HCT116 (cell line): Measurements from ENCODE around the gene TMEM123.

Source experiments
- CEBPB ChIP-seq: IDR thresholded peaks from 2 replicates; pipeline ENCODE4 v1.6.1; 2012; ENCODE audit warnings: low read depth
- CTCF ChIP-seq, 3 experiments: fragments of 200-600 bp in 1 of 3; sonication (generic) in 1 of 3; IDR thresholded peaks in 2 of 3; conservative IDR thresholded peaks in 1 of 3; 2 replicates each; pipeline ENCODE4 v1.5.1; 2012 to 2017; ENCODE audit warnings: low read depth in 2 of 3, low read length in 2 of 3, antibody characterized with exemption in 1 of 3, borderline replicate concordance in 1 of 3, control low read depth in 1 of 3, mild to moderate bottlenecking in 1 of 3, mixed read lengths in 1 of 3, mixed run types in 1 of 3, moderate library complexity in 1 of 3; ENCODE audit not compliant: insufficient read depth in 1 of 3
- EZH2 ChIP-seq: fragments of 200-600 bp; sonication (generic); IDR thresholded peaks from 2 replicates; pipeline ENCODE4 v1.6.1; 2017; ENCODE audit warnings: antibody characterized with exemption, mixed run types
- EZH2phosphoT487 ChIP-seq: fragments of 200-600 bp; IDR thresholded peaks from 2 replicates; pipeline ENCODE4 v1.6.1; 2018; ENCODE audit warnings: antibody characterized with exemption, borderline replicate concordance
- POLR2A ChIP-seq: IDR thresholded peaks from 2 replicates; pipeline ENCODE4 v1.7.0; 2011; ENCODE audit warnings: borderline replicate concordance; ENCODE audit not compliant: insufficient read depth, insufficient read length; ENCODE audit errors: extremely low read depth
- POLR2AphosphoS5 ChIP-seq: IDR thresholded peaks from 2 replicates; pipeline ENCODE4 v1.6.1; 2011; ENCODE audit warnings: mild to moderate bottlenecking, low read depth, low read length, moderate library complexity
- RAD21 ChIP-seq: IDR thresholded peaks from 2 replicates; pipeline ENCODE4 v1.6.1; 2012; ENCODE audit warnings: low read depth, mild to moderate bottlenecking
- TCF7L2 ChIP-seq: IDR thresholded peaks from 2 replicates; pipeline ENCODE4 v1.7.0; 2011; ENCODE audit warnings: borderline replicate concordance, inconsistent platforms; ENCODE audit not compliant: insufficient read depth, insufficient read length; ENCODE audit errors: extremely low read depth
- ZNF274 ChIP-seq: fragments of 200-500 bp; sonication (Bioruptor generic); IDR thresholded peaks from 2 replicates; pipeline ENCODE4 v1.6.1; 2014; ENCODE audit warnings: mild to moderate bottlenecking, low read depth, low read length, inconsistent platforms
- TF ChIP-seq, protein P1 (sequence below): IDR thresholded peaks from 2 replicates; pipeline ENCODE4 v1.6.1; 2012
- TF ChIP-seq, protein P2 (sequence below): IDR thresholded peaks from 2 replicates; pipeline ENCODE4 v1.6.1; 2012

DNA sequence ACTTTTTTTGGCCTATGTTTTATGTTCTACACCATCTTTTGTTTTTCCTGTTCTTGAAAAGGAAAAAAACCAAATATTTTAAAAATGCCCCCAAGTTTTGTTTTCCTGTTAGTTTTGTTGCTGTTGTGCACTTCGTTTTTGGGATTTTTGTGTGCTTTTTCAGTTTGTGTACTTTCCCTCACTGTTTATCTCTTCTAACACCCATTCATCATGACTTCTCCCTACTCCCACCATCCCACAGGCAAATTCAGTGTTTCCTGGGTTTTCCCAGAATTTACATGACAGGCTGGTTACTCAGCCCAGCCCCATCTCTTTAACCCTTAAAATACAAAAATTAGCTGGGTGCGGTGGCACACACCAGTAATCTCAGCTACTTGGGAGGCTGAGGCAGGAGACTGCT, 15.6 kb downstream of the TMEM123 start:
- TF ChIP-seq POLR2AphosphoS5: no peak
- TF ChIP-seq, protein P1, sequence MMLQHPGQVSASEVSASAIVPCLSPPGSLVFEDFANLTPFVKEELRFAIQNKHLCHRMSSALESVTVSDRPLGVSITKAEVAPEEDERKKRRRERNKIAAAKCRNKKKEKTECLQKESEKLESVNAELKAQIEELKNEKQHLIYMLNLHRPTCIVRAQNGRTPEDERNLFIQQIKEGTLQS: no peak
- TF ChIP-seq CTCF (IDR thresholded peaks at IDR 0.05 in 2 of 3, conservative IDR thresholded peaks at IDR 0.05 in 1 of 3; ENCODE audit: borderline replicate concordance in 1 of 3, insufficient read depth in 1 of 3, low read depth in 2 of 3, low read length in 2 of 3): no peak
- TF ChIP-seq EZH2: no peak
- no peak for TF ChIP-seq RAD21
- TF ChIP-seq TCF7L2: no peak
- no peak for TF ChIP-seq CEBPB
- no peak for TF ChIP-seq EZH2phosphoT487
- TF ChIP-seq POLR2A: no peak
- TF ChIP-seq, protein P2, sequence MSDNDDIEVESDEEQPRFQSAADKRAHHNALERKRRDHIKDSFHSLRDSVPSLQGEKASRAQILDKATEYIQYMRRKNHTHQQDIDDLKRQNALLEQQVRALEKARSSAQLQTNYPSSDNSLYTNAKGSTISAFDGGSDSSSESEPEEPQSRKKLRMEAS: no peak
- no peak for TF ChIP-seq ZNF274
